OCI-LY7 (cell line): Measurements from ENCODE around the gene TEX14.

Source experiments
- CTCF ChIP-seq: fragments of 200-600 bp; sonication (generic); conservative IDR thresholded peaks from 2 replicates; pipeline ENCODE4 v1.5.1; 2014; ENCODE audit warnings: mild to moderate bottlenecking, antibody characterized with exemption, low read length, moderate library complexity, mixed read lengths
- EZH2phosphoT487 ChIP-seq: fragments of 200-600 bp; sonication (generic); IDR thresholded peaks from 2 replicates; pipeline ENCODE4 v1.6.1; 2018; ENCODE audit warnings: low read depth, borderline replicate concordance, mild to moderate bottlenecking, mixed run types, antibody characterized with exemption, low read length, moderate library complexity, mixed read lengths

- no peak for TF ChIP-seq EZH2phosphoT487
- TF ChIP-seq CTCF = no peak
Measured at GRCh38 chr17:58679263-58680037, 12.4 kb downstream of the TEX14 start.
